Measurements from ENCODE around the gene PTAR1.
A peak's percentile ranks its signal among the peaks of the same experiment; 100 is the strongest.

The PTAR1 gene

GRCh38 chr9:69743930-69744329, 15.9 kb downstream of the PTAR1 start:
- no peak for DNase-seq (ENCODE audit: low read depth)
- no peak overlapping the region for H3K4me3 ChIP-seq (ENCODE audit: low read length)
- TF ChIP-seq CTCF (conservative IDR thresholded peaks at IDR 0.05; ENCODE audit: low read depth, low read length): no peak

- no peak overlapping the region for H3K4me3 ChIP-seq (ENCODE audit: low read length)
- no peak for TF ChIP-seq CTCF (conservative IDR thresholded peaks at IDR 0.05; ENCODE audit: low read depth, low read length)
- no peak for DNase-seq (ENCODE audit: low read depth)
Measured at GRCh38 chr9:69740872-69741505, 18.8 kb downstream of the PTAR1 start.

- DNase-seq (ENCODE audit: low read depth): no peak
- H3K4me3 ChIP-seq (ENCODE audit: low read length): no peak overlapping the region
- TF ChIP-seq CTCF (conservative IDR thresholded peaks at IDR 0.05; ENCODE audit: low read depth, low read length): no peak
Measured at GRCh38 chr9:69731348-69731747, 28.5 kb downstream of the PTAR1 start.

- no peak for TF ChIP-seq CTCF (conservative IDR thresholded peaks at IDR 0.05; ENCODE audit: low read depth, low read length)
- H3K4me3 ChIP-seq (ENCODE audit: low read length): no peak overlapping the region
- no peak for DNase-seq (ENCODE audit: low read depth)
Measured at GRCh38 chr9:69719983-69720382, 39.8 kb downstream of the PTAR1 start.

GRCh38 chr9:69719367-69719766, 40.4 kb downstream of the PTAR1 start:
- no peak for TF ChIP-seq CTCF (conservative IDR thresholded peaks at IDR 0.05; ENCODE audit: low read depth, low read length)
- peak; percentile 64 for DNase-seq (ENCODE audit: low read depth)
- no peak overlapping the region for H3K4me3 ChIP-seq (ENCODE audit: low read length)

GRCh38 chr9:69718218-69718617, 41.6 kb downstream of the PTAR1 start:
- TF ChIP-seq CTCF (conservative IDR thresholded peaks at IDR 0.05; ENCODE audit: low read depth, low read length): no peak
- DNase-seq (ENCODE audit: low read depth): no peak
- H3K4me3 ChIP-seq (ENCODE audit: low read length): no peak overlapping the region

- no peak for TF ChIP-seq CTCF (conservative IDR thresholded peaks at IDR 0.05; ENCODE audit: low read depth, low read length)
- no peak overlapping the region for H3K4me3 ChIP-seq (ENCODE audit: low read length)
- no peak for DNase-seq (ENCODE audit: low read depth)
Measured at GRCh38 chr9:69715825-69716224, 44.0 kb downstream of the PTAR1 start.

All from retinal pigment epithelial cell (primary cell).